Activated T-helper 1 cell treated with anti-CD3 and anti-CD28 coated beads, Interleukin-12 subunit alpha, Interleukin-12 subunit beta, Interleukin-2, Interleukin-4 antibody, amounts not matched to agents 30 ng/mL and 10 ng/mL and 1 ng/mL, durations not matched to agents 14 hours and 24 hours and 36 hours (primary cell): ENCODE data around the gene OOEP. TPM values are rescaled to one million over a fixed set of nuclear protein-coding genes. Genes with fewer than 3 reads are reported as not detected.

Source experiments
- DNase-seq: peaks from one replicate; pipeline ENCODE4 v3.0.0; 2021; ENCODE audit warnings: low spot score
- H3K27ac Mint-ChIP-seq: one replicate; pipeline ENCODE4 v1.8.0; 2021; ENCODE audit warnings: mild to moderate bottlenecking, mixed read lengths
- H3K27me3 Mint-ChIP-seq: one replicate; pipeline ENCODE4 v1.8.0; 2022; ENCODE audit warnings: mild to moderate bottlenecking, moderate library complexity, mixed read lengths; ENCODE audit not compliant: insufficient read depth
- H3K36me3 Mint-ChIP-seq: one replicate; pipeline ENCODE4 v1.8.0; 2021; ENCODE audit warnings: low read depth, mixed read lengths
- H3K4me1 Mint-ChIP-seq: one replicate; pipeline ENCODE4 v1.8.0; 2021; ENCODE audit warnings: low read depth, mixed read lengths
- H3K4me3 Mint-ChIP-seq: one replicate; pipeline ENCODE4 v1.8.0; 2021; ENCODE audit warnings: mild to moderate bottlenecking, moderate library complexity, mixed read lengths
- H3K9me3 Mint-ChIP-seq: one replicate; pipeline ENCODE4 v1.8.0; 2021; ENCODE audit warnings: mixed read lengths
- intact Hi-C: fragments of 100-400 bp; cut with micrococcal nuclease; formaldehyde crosslinking; loops from one replicate; pipeline ENCODE4 v1.15.1; 2024
- total RNA-seq: library from RNA; stranded (reverse); gene quantifications from 2 replicates; pipeline ENCODE4 v1.2.3, GENCODE V29; 2022

Gene OOEP
- total RNA-seq, 1 donor from 2014 or later: 1.2 TPM

DNA sequence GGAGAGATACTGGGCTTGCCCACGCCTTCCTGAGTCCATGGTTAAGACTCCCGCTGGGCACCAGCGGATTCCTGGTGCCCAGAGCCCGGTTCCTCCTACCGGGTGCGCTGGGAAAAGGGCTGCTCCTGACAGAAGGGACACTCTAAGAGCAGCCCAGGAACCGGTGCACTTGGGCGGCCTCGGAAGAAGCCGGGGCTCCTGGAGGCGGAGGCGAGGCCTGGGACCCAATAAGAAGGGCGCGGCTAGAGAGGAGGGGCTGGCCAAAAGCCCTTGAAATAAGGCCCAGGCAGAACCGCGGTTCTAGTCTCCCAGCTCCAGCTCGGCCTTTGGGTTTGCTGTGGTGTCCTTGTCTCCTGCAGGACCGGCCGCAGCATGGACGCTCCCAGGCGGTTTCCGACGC lies 7.3 kb downstream of the OOEP start, which contains the start of gene KHDC3L:
Gene KHDC3L (plus strand): TSS at position 301 of the 400 bp plus-strand sequence. CDS start 72 bp downstream, at position 373.
- no peak within 1 kb of the TSS for H3K4me3 Mint-ChIP-seq
- intact Hi-C loops: no loop called here
- no peak within 1 kb of the TSS for H3K27ac Mint-ChIP-seq
- no peak for DNase-seq
- H3K9me3 Mint-ChIP-seq: no peaks in the 10 kb centered on the region
- no peaks in the 10 kb centered on the region for H3K36me3 Mint-ChIP-seq
- no peaks in the 10 kb centered on the region for H3K27me3 Mint-ChIP-seq
- H3K4me1 Mint-ChIP-seq: no peaks in the 10 kb centered on the region

DNA sequence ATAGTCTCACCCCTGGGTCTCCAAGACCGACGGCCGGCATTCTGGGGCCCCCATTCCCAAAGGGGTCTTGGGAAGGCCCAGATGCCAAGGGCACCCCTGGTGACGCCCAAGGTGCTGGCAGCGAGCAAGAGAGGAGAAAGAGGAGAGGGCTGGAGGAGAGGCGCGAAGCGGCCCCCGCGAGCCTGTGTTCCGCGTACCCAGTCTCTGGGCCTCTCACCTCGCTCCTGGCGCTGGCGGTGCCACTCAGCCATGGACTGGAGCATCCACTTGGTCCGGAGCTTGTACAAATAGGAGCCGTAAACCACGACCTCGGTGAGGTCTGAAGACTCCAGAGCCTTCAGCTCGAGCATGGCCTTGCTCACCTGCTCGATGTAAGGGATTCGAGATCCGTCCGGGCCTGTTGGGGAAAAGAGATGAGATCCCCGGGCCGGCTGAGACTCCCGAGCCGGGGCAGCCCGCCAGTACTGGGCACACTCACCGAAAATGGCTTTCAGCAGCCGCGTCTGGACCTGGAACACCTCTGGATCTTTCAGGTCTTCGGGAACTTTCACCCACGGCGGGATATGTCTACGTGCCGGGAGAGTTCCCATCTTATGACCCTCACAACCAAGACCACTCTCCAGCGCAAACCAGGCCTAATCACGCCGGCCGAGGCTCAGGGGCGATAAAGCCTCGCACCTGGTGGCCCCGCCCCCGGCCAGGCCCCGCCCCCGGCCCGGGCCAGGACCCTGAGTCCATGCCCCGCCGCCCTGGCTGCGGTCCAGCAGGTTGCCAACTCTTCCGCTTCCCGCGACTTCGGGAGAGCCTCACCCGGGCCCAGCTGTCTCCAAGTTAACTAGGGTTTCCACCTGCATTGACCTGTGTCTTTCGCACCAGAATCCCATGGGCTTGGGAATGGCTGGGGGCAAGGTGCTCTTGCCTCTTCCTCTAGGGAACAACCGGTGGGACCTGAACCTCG lies 15.8 kb downstream of the OOEP start, which contains the start of gene DPPA5:
Gene DPPA5 (minus strand): TSS at position 641 of the 958 bp plus-strand sequence. CDS start 51 bp downstream, at position 590.
- no peak for DNase-seq
- peaks cover 16% of the 10 kb centered on the region for H3K27me3 Mint-ChIP-seq
- H3K9me3 Mint-ChIP-seq: no peaks in the 10 kb centered on the region
- intact Hi-C loops: no loop called here
- H3K4me3 Mint-ChIP-seq: no peak within 1 kb of the TSS
- no peaks in the 10 kb centered on the region for H3K4me1 Mint-ChIP-seq
- no peak within 1 kb of the TSS for H3K27ac Mint-ChIP-seq
- H3K36me3 Mint-ChIP-seq: no peaks in the 10 kb centered on the region

DNA sequence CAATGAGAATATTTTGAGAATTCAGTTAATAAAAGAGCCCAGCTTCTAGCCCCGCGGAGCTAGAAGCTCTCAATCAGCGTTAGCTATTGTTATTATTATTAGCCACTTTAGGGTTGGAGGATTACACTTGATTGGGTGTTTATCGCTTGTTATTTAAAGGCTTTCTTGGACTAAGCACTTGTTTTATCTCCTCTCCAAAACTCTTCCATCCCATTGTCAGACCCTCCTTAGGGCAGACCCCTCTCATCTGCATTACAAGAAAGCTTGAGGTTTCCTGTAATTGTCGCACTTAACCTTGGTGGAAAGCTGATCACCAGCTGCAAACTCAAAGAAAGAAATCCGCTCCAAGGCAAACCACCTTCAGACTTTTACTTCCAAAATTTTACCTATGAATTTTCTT lies 20.4 kb downstream of the OOEP start:
- Mint-ChIP-seq H3K4me3 (no peak overlapping the region), H3K9me3 (no peaks in the 10 kb centered on the region), H3K4me1 (no peaks in the 10 kb centered on the region), H3K36me3 (no peaks in the 10 kb centered on the region), H3K27me3 (peaks cover 40% of the 10 kb centered on the region), H3K27ac (no peak overlapping the region)
- DNase-seq: no peak
- intact Hi-C loops: no loop called here

DNA sequence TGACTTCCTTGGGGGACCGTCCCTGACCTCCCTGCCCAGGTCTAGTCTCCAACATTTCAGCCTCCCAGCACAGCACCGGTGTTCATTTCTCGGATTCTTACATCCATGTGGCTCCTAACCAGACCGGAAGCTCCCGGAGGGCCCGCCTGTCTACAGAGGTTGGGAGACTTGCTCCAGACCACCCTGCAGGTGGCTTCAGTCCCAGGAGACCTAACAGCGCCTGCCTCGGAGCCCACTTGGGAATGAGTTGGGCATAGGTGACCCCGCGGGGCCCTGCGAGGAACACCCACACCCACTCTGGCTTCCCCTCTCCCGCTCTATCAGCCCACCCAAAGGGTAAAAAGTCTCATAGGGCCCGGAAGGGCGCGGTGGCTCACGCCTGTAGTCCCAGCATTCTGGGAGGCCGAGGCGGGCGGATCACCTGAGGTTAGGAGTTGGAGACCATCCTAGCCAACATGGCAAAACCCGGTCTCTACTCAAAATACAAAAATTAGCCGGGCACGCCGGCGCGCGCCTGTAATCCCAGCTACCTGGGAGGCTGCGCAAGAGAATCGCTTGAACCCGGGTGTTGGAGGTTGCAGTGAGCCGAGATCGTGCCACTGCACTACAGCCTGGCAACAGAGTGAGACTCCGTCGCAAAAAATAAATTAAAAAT lies 21.0 kb downstream of the OOEP start:
- peaks cover 41% of the 10 kb centered on the region for H3K27me3 Mint-ChIP-seq
- no peak for DNase-seq
- no peaks in the 10 kb centered on the region for H3K36me3 Mint-ChIP-seq
- H3K4me1 Mint-ChIP-seq: no peaks in the 10 kb centered on the region
- no peak overlapping the region for H3K4me3 Mint-ChIP-seq
- no peak overlapping the region for H3K27ac Mint-ChIP-seq
- H3K9me3 Mint-ChIP-seq: no peaks in the 10 kb centered on the region
- intact Hi-C loops: no loop called here

DNA sequence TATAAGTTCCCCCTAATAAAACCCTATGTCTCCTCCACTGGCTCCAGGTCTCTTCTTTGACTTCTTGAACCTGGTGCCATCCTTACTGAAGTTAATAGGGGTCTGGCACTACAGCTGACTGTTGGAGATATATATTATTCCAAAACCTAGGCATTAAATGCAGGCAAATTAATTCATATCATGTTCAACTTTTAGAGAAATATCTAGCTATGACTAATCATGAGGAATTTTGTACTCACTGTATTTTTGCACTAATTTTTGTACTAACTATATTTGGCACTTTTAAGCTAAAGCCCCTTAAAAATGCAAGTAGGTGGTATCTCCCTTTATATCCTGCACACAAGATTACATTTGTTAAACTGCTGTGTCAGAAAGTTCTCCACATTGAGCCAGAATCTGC lies 26.5 kb downstream of the OOEP start:
- Mint-ChIP-seq H3K27me3 (peaks cover 22% of the 10 kb centered on the region), H3K9me3 (no peaks in the 10 kb centered on the region), H3K4me3 (no peak overlapping the region), H3K36me3 (no peaks in the 10 kb centered on the region), H3K4me1 (no peaks in the 10 kb centered on the region), H3K27ac (no peak overlapping the region)
- DNase-seq: no peak
- intact Hi-C loops: no loop called here

DNA sequence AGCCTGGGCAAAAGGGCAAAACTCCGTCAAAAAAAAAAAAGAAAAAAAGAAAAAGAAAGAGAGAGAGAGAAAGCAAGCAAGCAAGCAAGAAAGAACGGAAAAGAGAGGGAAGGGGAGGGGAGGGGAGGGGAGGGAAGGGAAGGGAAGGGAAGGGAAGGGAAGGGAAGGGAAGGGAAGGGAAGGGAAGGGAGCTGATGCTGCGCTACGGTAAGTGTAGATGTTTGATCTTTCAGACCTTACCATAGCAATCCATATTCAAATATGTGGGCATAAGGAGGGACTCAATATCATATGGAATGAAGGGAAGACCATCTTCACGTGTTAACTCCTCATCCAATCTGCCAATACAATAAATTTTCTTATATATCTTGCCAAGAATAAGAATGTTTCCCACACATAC lies 27.5 kb downstream of the OOEP start:
- H3K27me3 Mint-ChIP-seq: peaks cover 16% of the 10 kb centered on the region
- H3K9me3 Mint-ChIP-seq: no peaks in the 10 kb centered on the region
- no peaks in the 10 kb centered on the region for H3K4me1 Mint-ChIP-seq
- no peaks in the 10 kb centered on the region for H3K36me3 Mint-ChIP-seq
- no peak overlapping the region for H3K27ac Mint-ChIP-seq
- DNase-seq: no peak
- no peak overlapping the region for H3K4me3 Mint-ChIP-seq
- intact Hi-C loops: no loop called here

DNA sequence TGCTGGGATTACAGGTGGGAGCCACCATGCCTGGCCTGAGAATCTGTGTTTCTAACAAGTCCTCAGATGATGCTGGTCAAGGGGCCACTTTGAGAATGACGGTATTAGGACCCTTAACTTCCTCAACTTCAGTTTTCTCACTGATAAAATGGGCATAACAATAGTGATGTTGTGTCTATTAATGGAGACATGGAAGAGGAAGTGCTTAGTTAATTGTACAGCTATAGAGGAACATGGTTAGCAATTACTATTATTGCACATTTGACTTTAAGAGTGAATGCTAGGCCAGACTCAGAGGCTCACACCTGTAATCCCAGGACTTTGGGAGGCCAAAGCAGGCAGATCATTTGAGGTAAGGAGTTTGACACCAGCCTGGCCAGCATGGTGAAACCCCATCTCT lies 28.4 kb downstream of the OOEP start:
- intact Hi-C loops: no loop called here

DNA sequence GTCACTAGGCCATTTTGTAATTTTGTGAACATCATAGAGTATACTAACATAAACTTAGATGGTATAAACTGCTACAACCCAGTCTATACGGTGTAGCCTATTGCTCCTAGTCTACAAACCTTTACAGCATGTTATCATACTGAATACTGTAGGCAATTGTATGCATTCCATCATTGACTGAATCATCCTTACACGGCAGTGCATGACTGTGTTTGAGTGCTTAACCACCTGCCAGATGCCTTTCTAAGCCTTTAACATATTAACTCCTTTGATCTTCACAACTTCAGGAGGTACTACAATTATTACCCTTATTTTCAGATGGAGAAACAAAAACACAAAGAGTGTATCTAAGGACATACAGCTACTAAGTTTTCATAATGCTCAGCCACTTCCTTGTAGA lies 29.6 kb downstream of the OOEP start:
- H3K36me3 Mint-ChIP-seq: no peaks in the 10 kb centered on the region
- peaks cover 5% of the 10 kb centered on the region for H3K27me3 Mint-ChIP-seq
- intact Hi-C loops: no loop called here
- H3K9me3 Mint-ChIP-seq: no peaks in the 10 kb centered on the region
- no peak overlapping the region for H3K27ac Mint-ChIP-seq
- H3K4me1 Mint-ChIP-seq: no peaks in the 10 kb centered on the region
- no peak overlapping the region for H3K4me3 Mint-ChIP-seq
- no peak for DNase-seq

More for the DNA sequence above, 28.4 kb downstream of the OOEP start:
- no peak overlapping the region for H3K4me3 Mint-ChIP-seq
- no peak overlapping the region for H3K27ac Mint-ChIP-seq
- no peaks in the 10 kb centered on the region for H3K4me1 Mint-ChIP-seq
- H3K36me3 Mint-ChIP-seq: no peaks in the 10 kb centered on the region
- no peaks in the 10 kb centered on the region for H3K9me3 Mint-ChIP-seq
- no peak for DNase-seq
- peaks cover 7% of the 10 kb centered on the region for H3K27me3 Mint-ChIP-seq

DNA sequence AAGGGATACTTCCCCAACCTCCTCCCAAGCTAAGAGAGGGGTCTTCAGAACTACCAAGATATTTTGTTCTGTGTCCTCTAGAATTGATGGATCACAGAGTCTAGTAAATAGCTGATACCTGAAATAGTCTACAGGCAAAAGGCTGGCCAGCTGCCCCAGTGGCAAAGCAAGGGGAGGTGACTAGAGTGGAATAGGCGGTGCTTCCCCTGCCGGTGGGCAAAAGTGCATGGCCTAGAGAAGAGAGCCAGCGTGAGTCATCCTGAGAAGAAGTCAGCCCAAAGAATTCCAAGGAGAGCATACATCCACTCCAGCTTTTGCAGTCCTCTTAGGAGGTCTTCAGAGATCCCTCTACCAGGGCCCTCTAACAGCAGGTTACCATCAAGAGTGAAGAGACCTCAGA lies 30.4 kb downstream of the OOEP start:
- Mint-ChIP-seq H3K9me3 (no peaks in the 10 kb centered on the region), H3K27me3 (peaks cover 4% of the 10 kb centered on the region), H3K27ac (no peak overlapping the region), H3K4me3 (no peak overlapping the region), H3K36me3 (no peaks in the 10 kb centered on the region), H3K4me1 (no peaks in the 10 kb centered on the region)
- intact Hi-C loops: no loop called here
- DNase-seq: no peak

DNA sequence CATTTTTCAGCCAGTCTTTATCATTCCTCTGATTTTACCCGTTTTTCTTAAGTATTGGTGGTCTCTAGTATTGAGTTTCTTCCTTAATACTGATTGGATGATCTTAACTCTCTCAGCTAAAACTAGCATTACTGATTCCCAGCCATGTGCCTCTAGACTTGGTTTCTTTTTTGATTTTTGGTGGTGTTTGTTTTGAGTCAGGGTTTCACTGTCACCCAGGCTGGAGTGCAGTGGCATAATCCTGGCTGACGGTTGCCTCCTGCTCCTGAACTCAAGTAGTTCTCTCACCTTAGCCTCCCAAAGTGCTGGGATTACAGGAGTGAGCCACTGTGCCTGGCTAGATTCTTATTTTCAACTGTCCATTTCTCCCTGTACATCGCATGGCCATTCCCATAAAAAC lies 40.5 kb downstream of the OOEP start:
- H3K27ac Mint-ChIP-seq: no peak overlapping the region
- peaks cover 7% of the 10 kb centered on the region for H3K4me1 Mint-ChIP-seq
- H3K36me3 Mint-ChIP-seq: no peaks in the 10 kb centered on the region
- DNase-seq: no peak
- H3K4me3 Mint-ChIP-seq: no peak overlapping the region
- H3K27me3 Mint-ChIP-seq: peaks cover 24% of the 10 kb centered on the region
- intact Hi-C loops: loop anchor here (5.0 kb wide), 1 partner anchor 712 kb away; no protein-coding TSS in a partner anchor
- H3K9me3 Mint-ChIP-seq: no peaks in the 10 kb centered on the region

DNA sequence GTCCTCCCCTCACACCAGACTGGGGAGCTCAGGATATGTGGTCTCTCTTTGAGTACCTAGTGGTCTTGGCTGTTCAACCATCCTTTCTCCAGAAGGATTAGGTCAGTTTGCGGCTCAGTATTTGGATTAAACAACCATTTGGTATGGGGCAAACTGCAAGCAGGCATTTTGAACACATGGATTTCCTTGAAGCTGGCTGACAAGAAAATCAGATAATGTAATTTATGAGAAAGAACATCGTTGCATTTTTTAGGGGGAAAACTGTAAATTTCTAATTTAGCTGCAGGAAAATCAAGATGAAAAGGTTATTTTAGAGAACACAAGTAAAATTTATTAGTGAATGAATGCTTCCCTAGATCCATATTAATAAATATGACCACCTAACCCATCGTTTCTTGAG lies 40.9 kb downstream of the OOEP start:
- Mint-ChIP-seq H3K27ac (no peak overlapping the region), H3K36me3 (no peaks in the 10 kb centered on the region), H3K27me3 (peaks cover 24% of the 10 kb centered on the region), H3K4me1 (peaks cover 7% of the 10 kb centered on the region), H3K4me3 (no peak overlapping the region), H3K9me3 (no peaks in the 10 kb centered on the region)
- no peak for DNase-seq
- intact Hi-C loops: loop anchor here (5.0 kb wide), 1 partner anchor 711 kb away; no protein-coding TSS in a partner anchor

DNA sequence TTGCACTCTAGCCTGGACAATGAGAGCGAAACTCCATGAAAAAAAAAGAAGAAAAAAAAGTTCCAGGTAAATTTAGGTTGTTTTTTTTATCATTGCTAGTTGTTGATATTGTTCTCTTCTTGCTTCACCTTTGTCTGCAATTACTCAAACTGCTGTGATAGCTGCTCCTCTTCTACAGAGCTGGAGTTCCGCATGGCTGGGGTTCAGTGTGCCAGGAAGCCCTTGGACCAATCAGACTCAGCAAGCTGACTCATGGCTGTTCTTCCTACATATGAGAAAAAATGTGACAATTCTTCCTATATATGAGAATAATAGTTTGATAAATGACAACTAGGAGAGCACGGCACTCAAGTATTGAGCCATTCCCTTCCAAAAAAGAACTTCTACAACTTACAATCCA lies 44.0 kb downstream of the OOEP start:
- Mint-ChIP-seq H3K27ac (no peak overlapping the region), H3K9me3 (no peaks in the 10 kb centered on the region), H3K4me3 (no peak overlapping the region)

DNA sequence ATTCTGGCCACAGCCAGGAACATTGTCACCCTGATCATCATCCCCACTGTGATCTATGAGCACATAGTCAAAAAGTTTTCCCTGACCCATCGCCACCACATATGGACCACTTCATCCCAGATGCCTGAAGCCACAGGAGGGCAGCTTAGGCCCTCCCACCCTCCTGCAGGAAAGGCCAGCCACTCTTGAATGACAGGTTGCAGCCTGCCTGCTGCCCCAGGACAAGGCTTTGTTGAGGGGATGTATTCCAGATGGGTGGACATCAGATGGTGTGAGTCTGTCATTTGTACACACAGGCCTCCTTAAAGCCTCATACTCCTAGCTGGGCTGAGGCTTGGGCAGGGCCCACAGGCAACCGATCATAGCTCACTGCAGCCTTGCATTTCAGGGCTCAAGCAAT lies 46.4 kb downstream of the OOEP start:
- DNase-seq: no peak
- peaks cover under 1% of the 10 kb centered on the region for H3K9me3 Mint-ChIP-seq
- intact Hi-C loops: no loop called here
- no peaks in the 10 kb centered on the region for H3K4me1 Mint-ChIP-seq
- no peak overlapping the region for H3K27ac Mint-ChIP-seq
- no peak overlapping the region for H3K4me3 Mint-ChIP-seq
- peaks cover 20% of the 10 kb centered on the region for H3K27me3 Mint-ChIP-seq
- no peaks in the 10 kb centered on the region for H3K36me3 Mint-ChIP-seq

More for the DNA sequence above, 44.0 kb downstream of the OOEP start:
- Mint-ChIP-seq H3K4me1 (peaks cover 7% of the 10 kb centered on the region), H3K36me3 (no peaks in the 10 kb centered on the region), H3K27me3 (peaks cover 14% of the 10 kb centered on the region)
- DNase-seq: no peak
- intact Hi-C loops: loop anchor here (1.0 to 5.0 kb wide), 5 partner anchors 40 to 913 kb away; no protein-coding TSS in a partner anchor
